GM19395 (cell line): ENCODE data around the gene PDGFB.
"Not testable (repeated sequence)": the region's sequence is repeated elsewhere in the genome, so short reads cannot be mapped to it uniquely, and the experiment has no call there.

Source experiments
- ATAC-seq: cut with Tn5 transposase; IDR thresholded peaks from one replicate; pipeline ENCODE4 v1.9.1; 2021; ENCODE audit warnings: mild to moderate bottlenecking, moderate library complexity; ENCODE audit not compliant: unreplicated experiment

Gene PDGFB

DNA sequence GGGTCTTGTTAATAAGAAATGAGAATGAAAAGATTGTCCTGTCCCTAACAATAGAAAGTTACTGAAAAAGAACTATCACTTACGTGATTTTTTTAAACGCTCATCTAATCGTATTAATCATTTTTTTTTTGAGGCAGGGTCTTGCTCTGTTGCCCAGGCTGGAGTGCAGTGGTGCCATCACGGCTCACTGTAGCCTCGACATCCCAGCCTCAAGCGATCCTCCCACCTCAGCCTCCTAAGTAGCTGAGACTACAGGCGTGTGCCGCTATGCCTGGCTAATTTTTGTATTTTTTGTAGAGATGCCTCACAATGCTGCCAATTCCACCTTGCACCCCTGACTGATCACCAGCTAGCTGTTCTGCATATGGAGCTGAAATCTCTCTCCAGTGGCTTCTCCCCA lies 15.7 kb downstream of the PDGFB start:
- no peak for ATAC-seq

- no peak for ATAC-seq
These were observed 17.1 kb downstream of the PDGFB start for GRCh38 chr22:39227542-39228272.

GRCh38 chr22:39226353-39226752 lies 18.4 kb downstream of the PDGFB start:
- ATAC-seq = no peak

GRCh38 chr22:39225591-39225990 lies 19.2 kb downstream of the PDGFB start:
- no peak for ATAC-seq

DNA sequence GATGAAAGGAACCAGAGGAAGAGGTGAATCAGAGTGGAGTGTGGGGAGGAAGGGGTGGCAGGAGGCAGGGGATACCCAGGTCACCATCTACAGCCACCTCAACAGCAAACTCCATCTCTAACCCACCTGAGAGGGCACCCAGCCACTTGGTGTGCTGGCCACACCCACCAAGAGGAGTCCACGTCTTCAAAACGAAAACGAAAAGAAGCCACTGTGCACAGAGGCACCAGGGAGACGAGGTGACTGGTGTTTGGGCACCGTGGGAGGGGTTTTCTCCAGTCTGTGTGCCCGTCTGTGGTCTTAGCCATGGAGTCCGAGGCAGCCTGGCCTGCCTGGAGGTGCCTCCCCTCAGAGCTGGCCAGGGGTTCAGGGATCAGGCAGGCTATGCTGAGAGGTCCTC lies 20.2 kb downstream of the PDGFB start:
- no peak for ATAC-seq

DNA sequence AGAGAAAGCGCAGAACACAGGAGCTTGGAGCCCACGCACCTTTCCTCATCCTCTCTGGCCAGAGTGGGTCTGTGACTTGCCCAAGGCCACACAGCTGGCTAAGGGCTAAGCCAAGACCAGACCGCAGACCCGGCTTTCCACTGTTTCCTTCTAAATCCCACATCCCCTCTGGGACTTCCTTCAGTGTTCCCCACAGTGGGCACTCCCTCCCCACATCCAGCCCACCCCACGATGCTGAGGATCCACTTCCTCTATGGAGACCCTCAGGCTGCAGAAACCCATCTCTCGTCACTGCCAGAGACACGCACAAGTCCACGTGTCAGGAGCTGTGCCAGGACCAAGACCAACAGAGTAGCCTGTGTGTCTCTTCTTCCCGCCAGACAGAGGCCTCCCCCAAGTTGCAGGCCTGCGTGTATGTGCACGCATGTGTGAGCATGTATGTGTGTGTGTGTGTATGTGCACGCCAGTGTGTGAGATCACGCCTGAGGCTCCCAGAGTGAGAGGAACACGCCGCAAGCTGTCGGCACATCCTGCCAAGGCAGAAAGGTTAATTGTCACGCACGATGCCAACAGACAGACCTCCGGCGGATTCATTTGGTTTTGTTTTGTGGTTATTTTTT lies 21.6 kb downstream of the PDGFB start:
- no peak for ATAC-seq

DNA sequence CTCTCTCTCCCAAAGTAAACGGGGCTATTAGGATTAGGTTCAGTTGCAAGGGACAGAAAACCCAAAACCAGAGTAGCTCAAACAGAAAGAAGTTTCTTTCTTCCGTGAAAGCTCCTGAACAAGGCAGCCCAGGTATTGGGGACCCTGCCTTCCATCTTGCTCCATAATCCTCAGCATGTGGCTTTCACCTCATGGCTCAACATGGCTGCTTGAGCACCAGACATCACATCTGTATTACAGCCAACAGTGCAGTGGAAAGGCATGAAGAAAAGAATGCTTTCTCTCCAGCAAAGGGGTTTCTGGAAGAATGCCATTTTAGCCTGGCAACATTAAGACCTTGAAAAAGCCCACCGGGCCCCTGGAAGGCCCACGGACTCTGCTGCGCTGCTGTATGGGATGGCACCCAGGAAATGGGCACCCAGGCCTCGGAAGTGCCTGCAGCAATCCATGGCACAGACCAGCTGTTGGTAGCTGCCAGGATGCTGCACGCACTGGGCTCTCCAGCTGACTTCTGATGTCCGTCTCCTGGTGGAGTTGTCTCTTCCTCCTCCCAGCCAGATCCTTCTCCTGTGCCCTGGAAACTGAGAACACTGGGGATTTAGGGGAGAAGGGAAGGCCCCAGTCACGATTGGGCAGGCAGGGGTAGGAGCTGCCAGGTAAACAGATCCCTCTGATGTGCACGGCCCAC lies 22.6 kb downstream of the PDGFB start:
- no peak for ATAC-seq

GRCh38 chr22:39220890-39221850 lies 23.6 kb downstream of the PDGFB start:
- no peak for ATAC-seq

DNA sequence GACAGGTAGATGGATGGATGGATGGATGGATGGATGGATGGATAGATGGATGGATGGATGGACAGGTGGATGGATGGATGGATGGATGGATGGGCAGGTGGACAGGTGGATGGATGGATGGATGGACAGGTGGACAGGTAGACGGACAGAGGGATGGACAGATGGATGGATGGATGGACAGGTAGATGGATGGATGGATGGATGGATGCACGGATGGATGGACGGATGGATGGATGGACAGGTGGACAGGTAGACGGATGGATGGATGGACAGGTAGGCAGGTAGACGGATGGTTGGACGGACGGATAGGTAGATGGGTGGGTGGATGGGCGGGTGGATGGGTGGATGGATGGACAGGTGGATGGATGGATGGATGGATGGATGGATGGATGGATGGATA lies 24.3 kb downstream of the PDGFB start:
- ATAC-seq = no peak

DNA sequence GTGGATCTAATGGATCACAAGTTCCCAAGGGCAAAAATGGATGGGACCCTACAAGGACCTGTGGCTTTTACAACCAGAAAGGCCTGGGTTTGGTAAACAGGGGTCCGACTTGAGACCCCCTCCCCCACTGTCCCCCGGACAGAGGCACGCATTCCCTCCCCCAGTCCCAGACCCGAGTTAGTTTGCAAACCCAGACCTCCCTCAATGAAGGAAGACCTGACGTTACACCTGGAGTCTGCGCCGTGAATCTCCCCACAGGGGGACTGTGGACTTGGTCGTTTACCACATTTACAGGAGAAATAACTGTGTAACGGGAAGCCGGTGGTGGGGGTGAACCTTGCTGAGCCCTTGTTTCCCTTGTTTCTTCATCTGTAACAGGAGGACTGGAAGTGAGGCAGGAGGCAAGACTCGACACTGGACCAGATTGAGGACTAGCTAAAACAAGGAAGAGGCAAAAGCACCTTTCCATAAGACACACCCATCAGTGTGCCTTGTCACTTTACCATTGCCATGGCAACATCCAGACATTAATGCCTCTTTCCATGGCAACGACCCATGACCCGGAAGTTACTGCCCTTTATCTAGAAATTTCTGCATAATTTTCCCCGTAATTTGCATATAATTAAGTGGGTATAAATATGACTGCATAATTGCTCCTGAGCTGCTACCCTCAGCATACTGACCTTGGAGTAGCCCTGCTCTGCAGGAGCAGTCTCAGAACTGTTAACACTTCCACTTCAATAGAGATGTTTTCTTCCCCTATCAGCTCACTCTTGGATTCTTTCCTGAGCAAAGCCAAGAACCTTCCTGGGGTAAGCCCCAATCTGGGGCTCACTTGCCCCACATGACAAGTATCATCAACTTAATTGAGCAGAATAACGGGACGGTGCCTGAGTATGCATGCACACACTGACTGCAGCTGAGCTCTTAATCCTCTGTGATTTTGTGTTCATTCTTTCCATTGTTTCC lies 25.4 kb downstream of the PDGFB start:
- no peak for ATAC-seq

GRCh38 chr22:39218432-39218831 lies 26.4 kb downstream of the PDGFB start:
- not testable (repeated sequence) for ATAC-seq

DNA sequence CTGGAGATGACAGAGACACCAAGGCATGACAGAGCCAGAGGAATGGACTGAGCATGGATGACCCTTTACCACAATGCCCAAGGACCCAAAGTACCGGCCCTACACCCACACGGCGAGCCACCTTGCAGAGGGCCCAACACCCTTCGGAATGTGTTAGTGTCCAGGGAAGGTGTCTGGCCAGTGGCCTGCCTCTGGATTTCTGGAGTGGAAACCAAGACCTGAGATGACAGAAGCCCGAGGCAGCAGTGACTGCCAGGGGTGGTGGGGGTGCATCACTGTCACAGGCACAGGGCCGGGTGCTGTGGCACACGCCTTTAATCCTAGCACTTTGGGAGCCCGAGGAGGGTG lies 28.7 kb downstream of the PDGFB start:
- no peak for ATAC-seq

- no peak for ATAC-seq
These were observed 29.2 kb downstream of the PDGFB start for GRCh38 chr22:39215426-39216142.

DNA sequence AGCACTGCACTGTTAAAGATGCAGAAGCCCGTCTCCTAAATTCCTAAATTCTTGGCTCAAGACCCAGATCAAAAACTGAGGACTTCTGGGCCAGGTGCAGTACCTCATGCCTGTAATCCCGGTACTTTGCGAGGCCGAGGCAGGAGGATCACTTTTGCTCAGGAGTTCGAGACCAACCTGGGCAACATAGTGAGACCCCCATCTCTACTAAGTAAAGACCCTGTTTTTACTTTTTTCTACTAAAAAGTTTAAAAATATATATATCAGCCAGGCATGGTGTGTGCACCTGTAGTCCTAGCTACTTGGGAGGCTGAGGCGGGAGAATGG lies 29.7 kb downstream of the PDGFB start:
- ATAC-seq = no peak

- no peak for ATAC-seq
These were observed 30.3 kb downstream of the PDGFB start for GRCh38 chr22:39214383-39215069.

DNA sequence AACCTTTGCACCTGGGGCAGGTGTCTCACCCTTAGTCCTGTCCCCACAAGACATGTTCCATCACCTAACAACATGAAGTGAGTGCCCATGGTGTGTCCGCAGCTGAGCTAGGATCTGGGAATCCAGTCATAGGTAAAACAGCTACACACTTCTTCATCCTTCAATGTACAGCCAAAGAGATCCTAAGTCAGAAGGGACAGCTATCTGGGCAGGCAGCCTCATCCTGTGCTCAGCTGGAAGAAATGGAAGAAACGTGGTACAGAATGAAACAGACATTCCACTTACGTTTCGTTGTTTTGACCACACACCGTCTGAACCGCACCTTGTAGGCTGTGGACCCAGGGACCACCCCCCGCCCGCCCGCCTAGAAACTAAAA lies 30.8 kb downstream of the PDGFB start:
- ATAC-seq = no peak

DNA sequence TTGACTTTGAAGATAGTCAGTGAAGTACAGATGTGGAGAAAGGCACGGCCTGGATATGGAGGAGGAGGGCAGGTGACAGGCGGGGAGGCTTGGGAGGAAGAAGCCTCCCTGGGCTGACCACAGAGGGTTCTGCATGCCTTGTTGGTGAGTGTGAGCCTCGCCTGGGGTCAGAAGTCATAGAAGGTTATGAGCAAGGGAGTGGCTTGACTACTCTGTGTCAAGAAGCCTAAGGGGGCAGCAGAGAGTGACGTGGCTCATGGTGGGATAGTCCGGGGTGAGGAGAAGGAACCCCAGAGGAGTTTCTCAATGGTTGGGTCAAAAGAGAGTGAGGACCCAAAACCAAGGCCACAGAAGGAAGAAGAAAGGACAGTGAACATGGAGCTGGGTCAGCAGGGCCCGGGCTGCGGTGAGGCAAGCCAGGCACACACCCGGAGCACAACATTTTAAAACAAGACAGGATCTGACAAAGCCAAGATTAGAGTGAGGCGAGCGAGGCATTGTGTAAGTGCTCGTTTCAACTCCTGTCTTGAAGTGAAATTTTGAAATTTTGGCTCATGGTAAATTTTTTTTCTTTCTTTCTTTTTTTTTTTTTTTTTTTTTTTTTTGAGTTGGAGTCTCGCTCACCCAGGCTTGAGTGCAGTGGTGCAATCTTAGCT lies 31.9 kb downstream of the PDGFB start:
- ATAC-seq = no peak

DNA sequence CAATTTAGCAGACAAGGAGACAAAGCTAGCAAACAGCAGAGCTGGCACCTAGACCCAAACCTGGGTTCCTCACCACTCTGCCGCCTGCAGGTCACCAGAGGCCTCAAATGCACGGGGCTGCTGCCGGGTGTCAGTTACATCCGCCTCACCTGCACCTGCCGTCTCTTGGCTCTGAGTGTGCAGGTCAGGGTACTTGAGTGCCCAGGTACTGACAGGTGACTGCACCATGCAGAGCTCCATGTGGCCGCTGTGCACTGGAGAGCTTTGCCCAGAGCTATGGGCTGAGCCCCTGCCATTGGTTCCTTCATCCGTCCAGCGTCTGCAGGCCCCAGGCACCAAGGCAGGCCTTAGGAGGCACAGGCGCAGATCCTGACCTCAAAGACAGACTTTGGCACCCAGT lies 35.0 kb downstream of the PDGFB start:
- ATAC-seq = no peak
